A673 (cell line): ENCODE measurements around the gene CCDC34. TPM values are rescaled to one million over a fixed set of nuclear protein-coding genes. Genes with fewer than 3 reads are reported as not detected.
A peak's percentile ranks its signal among the peaks of the same experiment; 100 is the strongest.

Experiments
- BruUV-seq: library from RNA; stranded (reverse); fragments of 400-500 nt; replicated peaks from 2 replicates; lab custom pipeline; 2021; lab: Mats Ljungman, UMichigan
- CTCF ChIA-PET: fragments of 300-600 bp; sonication (Branson Sonifier 250); formaldehyde crosslinking; loops from one replicate; lab custom pipeline; 2022; ENCODE audit warnings: antibody characterized with exemption; lab: Charles Lee
- POLR2A ChIA-PET: fragments of 300-600 bp; sonication (Branson Sonifier 250); formaldehyde crosslinking; loops from one replicate; lab custom pipeline; 2022; ENCODE audit warnings: antibody characterized with exemption; ENCODE audit not compliant: low non-redundant PET; lab: Charles Lee
- DNase-seq: peaks from one replicate; pipeline ENCODE4 v3.0.0-alpha.2; 2015; ENCODE audit warnings: low spot score
- H3K27ac ChIP-seq: fragments of 200-600 bp; sonication (generic); 2 replicates; pipeline ENCODE4 v1.5.1; 2016; ENCODE audit warnings: mixed run types, low read depth, mild to moderate bottlenecking, mixed read lengths, antibody characterized with exemption, low read length; ENCODE audit not compliant: poor library complexity, severe bottlenecking
- H3K27me3 ChIP-seq: fragments of 200-600 bp; sonication (generic); replicated peaks from 2 replicates; pipeline ENCODE4 v1.6.1; 2017; ENCODE audit warnings: mixed run types, low read depth, mild to moderate bottlenecking, mixed read lengths, antibody characterized with exemption, low read length; ENCODE audit not compliant: insufficient read depth, poor library complexity
- H3K36me3 ChIP-seq: fragments of 200-600 bp; sonication (generic); 2 replicates; pipeline ENCODE4 v1.6.1; 2016; ENCODE audit warnings: mixed run types, mild to moderate bottlenecking, mixed read lengths, antibody characterized with exemption, low read length; ENCODE audit not compliant: insufficient read depth, poor library complexity, severe bottlenecking
- H3K4me1 ChIP-seq: fragments of 200-600 bp; sonication (generic); 2 replicates; pipeline ENCODE4 v1.6.1; 2017; ENCODE audit warnings: mixed run types, mild to moderate bottlenecking, mixed read lengths, antibody characterized with exemption, low read length; ENCODE audit not compliant: insufficient read depth, poor library complexity, severe bottlenecking
- H3K4me3 ChIP-seq: fragments of 200-600 bp; sonication (generic); 2 replicates; pipeline ENCODE4 v1.5.1; 2016; ENCODE audit warnings: low read depth, mixed run types, mild to moderate bottlenecking, mixed read lengths, low read length; ENCODE audit not compliant: poor library complexity, severe bottlenecking
- H3K9me3 ChIP-seq: fragments of 200-600 bp; sonication (generic); 2 replicates; pipeline ENCODE4 v1.6.1; 2016; ENCODE audit warnings: mixed run types, low read depth, mild to moderate bottlenecking, mixed read lengths, antibody characterized with exemption, low read length; ENCODE audit not compliant: poor library complexity, severe bottlenecking
- EZH2 ChIP-seq: fragments of 200-600 bp; sonication (generic); IDR thresholded peaks from 2 replicates; pipeline ENCODE4 v1.6.1; 2017; ENCODE audit warnings: borderline replicate concordance, low read depth, mild to moderate bottlenecking, mixed read lengths, antibody characterized with exemption, low read length; ENCODE audit not compliant: poor library complexity, severe bottlenecking
- intact Hi-C: fragments of 100-400 bp; cut with micrococcal nuclease; formaldehyde crosslinking; loops from one replicate; pipeline ENCODE4 v1.10.0; 2022; ENCODE audit not compliant: unreplicated experiment
- total RNA-seq: library from RNA; stranded (reverse); gene quantifications from 2 replicates; pipeline ENCODE4 v1.2.3, GENCODE V29; 2021
- TF ChIP-seq, protein P1 (sequence below): fragments of 300-800, 200-600 bp; sonication (generic); conservative IDR thresholded peaks from 2 replicates; pipeline ENCODE4 v1.5.1; 2017; ENCODE audit warnings: low read depth, mild to moderate bottlenecking, antibody characterized with exemption, low read length, moderate library complexity, mixed read lengths

Gene CCDC34
- total RNA-seq, 1 experiment from 2014 or later, result 101 TPM

DNA sequence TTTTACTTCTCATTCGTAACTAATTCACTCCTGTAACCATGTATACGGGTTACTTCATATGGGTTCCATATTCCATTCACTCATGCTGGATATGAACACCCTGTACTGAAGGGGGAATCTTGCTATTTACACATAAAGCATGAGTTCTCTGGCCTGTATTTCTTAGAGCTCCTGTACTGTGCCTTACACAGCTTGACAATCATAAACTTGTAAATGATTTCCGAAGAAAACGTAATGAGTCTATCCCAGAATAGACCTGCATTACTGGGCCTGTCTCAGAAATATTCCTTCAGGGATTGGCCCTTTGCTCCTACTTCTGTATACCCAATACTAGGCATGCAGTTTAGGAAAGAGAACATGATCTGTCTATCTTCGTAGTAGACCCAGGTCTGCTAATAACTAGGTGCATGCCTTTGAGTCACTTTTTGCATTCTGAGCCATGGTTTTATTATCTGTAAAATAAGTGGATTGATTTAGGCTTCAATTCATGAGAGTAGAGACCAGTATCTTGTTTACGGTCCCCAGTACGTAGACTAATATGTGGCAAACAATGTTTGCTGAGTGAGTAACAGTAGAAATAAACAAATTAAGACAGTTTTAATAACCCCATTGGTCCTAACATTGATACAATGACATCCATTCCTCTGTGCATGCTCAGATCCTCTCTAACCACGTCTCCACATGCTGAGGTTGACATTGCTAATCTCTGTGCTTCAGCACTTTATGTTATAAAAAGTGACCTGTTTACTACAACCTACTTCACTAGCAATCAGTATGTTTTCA, 1.2 kb downstream of the CCDC34 start:
- no TSS peak for BruUV-seq
- H3K27me3 ChIP-seq, result no peaks in the 10 kb centered on the region
- no peaks in the 10 kb centered on the region for H3K9me3 ChIP-seq
- H3K4me1 ChIP-seq, result peaks cover 33% of the 10 kb centered on the region
- TF ChIP-seq, protein P1, sequence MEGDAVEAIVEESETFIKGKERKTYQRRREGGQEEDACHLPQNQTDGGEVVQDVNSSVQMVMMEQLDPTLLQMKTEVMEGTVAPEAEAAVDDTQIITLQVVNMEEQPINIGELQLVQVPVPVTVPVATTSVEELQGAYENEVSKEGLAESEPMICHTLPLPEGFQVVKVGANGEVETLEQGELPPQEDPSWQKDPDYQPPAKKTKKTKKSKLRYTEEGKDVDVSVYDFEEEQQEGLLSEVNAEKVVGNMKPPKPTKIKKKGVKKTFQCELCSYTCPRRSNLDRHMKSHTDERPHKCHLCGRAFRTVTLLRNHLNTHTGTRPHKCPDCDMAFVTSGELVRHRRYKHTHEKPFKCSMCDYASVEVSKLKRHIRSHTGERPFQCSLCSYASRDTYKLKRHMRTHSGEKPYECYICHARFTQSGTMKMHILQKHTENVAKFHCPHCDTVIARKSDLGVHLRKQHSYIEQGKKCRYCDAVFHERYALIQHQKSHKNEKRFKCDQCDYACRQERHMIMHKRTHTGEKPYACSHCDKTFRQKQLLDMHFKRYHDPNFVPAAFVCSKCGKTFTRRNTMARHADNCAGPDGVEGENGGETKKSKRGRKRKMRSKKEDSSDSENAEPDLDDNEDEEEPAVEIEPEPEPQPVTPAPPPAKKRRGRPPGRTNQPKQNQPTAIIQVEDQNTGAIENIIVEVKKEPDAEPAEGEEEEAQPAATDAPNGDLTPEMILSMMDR, result no peak
- TF ChIP-seq EZH2, result no peak
- POLR2A ChIA-PET, result no interaction called here
- CTCF ChIA-PET, result no interaction called here
- no peak for DNase-seq
- H3K27ac ChIP-seq, result peak overlapping the region; percentile 74
- H3K4me3 ChIP-seq, result peak overlapping the region; percentile 64
- intact Hi-C loops, result loop anchor here (2.0 kb wide), 1 partner anchor 107 kb away; no protein-coding TSS in a partner anchor
- H3K36me3 ChIP-seq, result no peaks in the 10 kb centered on the region

DNA sequence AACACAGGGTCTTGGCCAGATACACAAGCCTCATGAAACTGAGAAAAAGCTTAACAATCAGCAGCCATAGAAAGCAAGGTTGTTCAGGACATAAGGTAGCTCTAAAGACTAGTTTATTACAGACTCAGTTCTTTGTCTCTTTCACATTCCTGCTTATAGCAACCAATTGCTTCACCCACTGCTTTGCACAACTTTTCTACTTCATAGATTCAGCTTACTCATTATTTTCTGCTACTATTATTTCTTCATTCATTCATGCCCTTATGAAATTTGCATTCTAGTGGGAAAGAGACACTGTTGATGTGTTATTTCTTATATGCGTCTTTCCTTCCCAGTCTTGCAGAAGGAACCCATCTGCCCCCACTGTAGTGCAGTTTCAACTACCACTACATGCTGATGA, 4.7 kb downstream of the CCDC34 start:
- Histone ChIP-seq H3K27ac (no peak overlapping the region), H3K9me3 (no peaks in the 10 kb centered on the region), H3K4me3 (no peak overlapping the region), H3K36me3 (no peaks in the 10 kb centered on the region), H3K4me1 (peaks cover 34% of the 10 kb centered on the region), H3K27me3 (no peaks in the 10 kb centered on the region)
- no peak for DNase-seq
- intact Hi-C loops, result no loop called here
- CTCF ChIA-PET, result interaction anchor here (0.6 kb wide), 1 partner anchor 90 kb away, joined by 4 read pairs; no protein-coding TSS in a partner anchor
- no peak for TF ChIP-seq EZH2
- TF ChIP-seq, protein P1, result no peak
- POLR2A ChIA-PET, result interaction anchor here (0.6 kb wide), 1 partner anchor 138 kb away, joined by 3 read pairs; no protein-coding TSS in a partner anchor
- BruUV-seq, result no TSS peak

DNA sequence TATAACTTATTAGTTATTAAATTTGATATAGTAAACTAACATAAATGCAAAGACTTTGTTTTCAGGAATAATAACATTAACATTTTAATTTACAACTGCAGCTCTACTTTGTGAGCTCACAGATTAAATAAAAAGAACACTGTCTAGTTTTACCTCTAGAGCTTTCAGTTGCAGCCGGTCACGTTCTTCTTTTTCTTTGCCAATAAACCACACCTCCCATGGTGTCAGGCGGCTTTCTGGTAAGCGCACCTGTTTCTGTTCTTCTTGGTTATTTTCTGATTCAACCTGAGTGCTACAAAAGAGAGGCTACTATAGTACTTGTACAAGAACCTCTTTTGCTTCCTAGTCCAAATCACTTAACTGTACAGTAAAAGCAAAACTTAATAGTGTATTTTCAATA, 5.8 kb downstream of the CCDC34 start:
- no peak for TF ChIP-seq EZH2
- TF ChIP-seq, protein P1, result no peak
- H3K4me1 ChIP-seq, result peaks cover 32% of the 10 kb centered on the region
- H3K27me3 ChIP-seq, result no peaks in the 10 kb centered on the region
- CTCF ChIA-PET, result no interaction called here
- H3K9me3 ChIP-seq, result no peaks in the 10 kb centered on the region
- no peak overlapping the region for H3K27ac ChIP-seq
- DNase-seq, result no peak
- intact Hi-C loops, result no loop called here
- POLR2A ChIA-PET, result no interaction called here
- no peaks in the 10 kb centered on the region for H3K36me3 ChIP-seq
- BruUV-seq, result no TSS peak
- no peak overlapping the region for H3K4me3 ChIP-seq
